H1 (cell line): ENCODE data around the gene BCKDHB. TPM values are rescaled to one million over a fixed set of nuclear protein-coding genes. Genes with fewer than 3 reads are reported as not detected.

Experiments used
- RAD21 ChIP-seq, 2 experiments: IDR thresholded peaks in 1 of 2; conservative IDR thresholded peaks in 1 of 2; 2 replicates each; pipeline ENCODE4 v1.6.1; 2011; ENCODE audit warnings: low read depth in 2 of 2, low read length in 2 of 2, improper control_type of control experiment in 1 of 2, inconsistent platforms in 1 of 2, mild to moderate bottlenecking in 1 of 2, moderate library complexity in 1 of 2
- polyA plus RNA-seq, 7 experiments: library from polyadenylated mRNA; depleted of rRNA in 3 of 7; stranded (reverse) in 5 of 7; unstranded in 2 of 7; fragments of >200 nt in 5 of 7; fragments of 200-250 nt in 2 of 7; gene quantifications; 1 replicate in 5 of 7; 2 replicates in 1 of 7; 4 replicates in 1 of 7; pipeline versions ENCODE4 v1.2.1 to v1.2.3, GENCODE V29; 2011 to 2013; ENCODE audit warnings: missing spikeins in 2 of 7, mixed read lengths in 2 of 7
- total RNA-seq: library from RNA; stranded (reverse); fragmentation: NEBNext Ultra II Directional; extraction: Animal tissue kit (Norgen Biotek cat#: 25700); gene quantifications from 2 replicates; pipeline ENCODE4 v1.2.1, GENCODE V29; 2021

Gene BCKDHB
- total and polyA plus RNA-seq, 2 of the 8 experiments (the other 6 are each of a cell fraction or from before 2014, with no cell fraction given): 22.1 to 30.8 TPM

GRCh38 chr6:80151635-80152034 is 45.2 kb downstream of the BCKDHB start (continued):
- no peak for TF ChIP-seq RAD21 (IDR thresholded peaks at IDR 0.05 in 1 of 2, conservative IDR thresholded peaks at IDR 0.05 in 1 of 2; ENCODE audit: low read depth in 2 of 2, low read length in 2 of 2)
